K562 (cell line): Measurements from ENCODE around the gene DGKE. TPM values are rescaled to one million over a fixed set of nuclear protein-coding genes. Genes with fewer than 3 reads are reported as not detected.
A peak's percentile ranks its signal among the peaks of the same experiment; 100 is the strongest.

Experiments
- ARID1B ChIP-seq: fragments of 450-650 bp; IDR thresholded peaks from 2 replicates; pipeline ENCODE4 v1.6.1; 2016; ENCODE audit warnings: antibody characterized with exemption, mild to moderate bottlenecking, inconsistent platforms
- DPF2 ChIP-seq: fragments of 450-650 bp; IDR thresholded peaks from 2 replicates; pipeline ENCODE4 v1.6.1; 2016
- EZH2 ChIP-seq: IDR thresholded peaks from 2 replicates; pipeline ENCODE4 v1.6.1; 2012; ENCODE audit warnings: low read depth, mild to moderate bottlenecking, inconsistent platforms, low read length, borderline replicate concordance
- FIP1L1 ChIP-seq: fragments of 200-400 bp; formaldehyde crosslinking; IDR thresholded peaks from 2 replicates; pipeline ENCODE4 v1.6.1; 2018; ENCODE audit warnings: mild to moderate bottlenecking, low read depth, low read length; ENCODE audit not compliant: poor library complexity, severe bottlenecking
- GATAD2B ChIP-seq: fragments of 450-650 bp; IDR thresholded peaks from 2 replicates; pipeline ENCODE4 v1.6.1; 2017; ENCODE audit warnings: mild to moderate bottlenecking, borderline replicate concordance
- KDM5B ChIP-seq: fragments of 200-600 bp; sonication (generic); IDR thresholded peaks from 2 replicates; pipeline ENCODE4 v1.6.1; 2012; ENCODE audit warnings: low read depth, mild to moderate bottlenecking, moderate library complexity, low read length, control low read depth, inconsistent platforms; ENCODE audit not compliant: insufficient replicate concordance
- NFE2 ChIP-seq: IDR thresholded peaks from 2 replicates; pipeline ENCODE4 v1.6.1; 2014; ENCODE audit warnings: antibody characterized with exemption, low read depth
- NR2C2 ChIP-seq, 2 experiments: fragments of 200-800 bp in 1 of 2; sonication (Bioruptor generic) in 1 of 2; sonication (generic) in 1 of 2; formaldehyde crosslinking in 1 of 2; IDR thresholded peaks; 2 replicates each; pipeline versions ENCODE4 v1.6.1 to v1.8.0; 2016 to 2022; ENCODE audit warnings: mild to moderate bottlenecking in 1 of 2, missing compliant biosample characterization in 1 of 2, missing genetic modification characterization in 1 of 2, missing genetic modification reagents in 1 of 2
- RHOXF2B ChIP-seq: fragments of 250-450 bp; sonication (Bioruptor Pico); conservative IDR thresholded peaks from 2 replicates; pipeline ENCODE4 v1.5.1; 2021
- USF1 ChIP-seq: sonication (generic); formaldehyde crosslinking; IDR thresholded peaks from 2 replicates; pipeline ENCODE4 v1.9.0; 2022; ENCODE audit warnings: mild to moderate bottlenecking, missing genetic modification reagents
- ZBTB12 ChIP-seq: fragments of 250-450 bp; sonication (Bioruptor Pico); IDR thresholded peaks from 2 replicates; pipeline ENCODE4 v1.4.0; 2020
- ZNF395 ChIP-seq: fragments of 200-800 bp; sonication (Bioruptor generic); IDR thresholded peaks from 2 replicates; pipeline ENCODE4 v1.6.1; 2017; ENCODE audit warnings: missing genetic modification characterization, missing compliant biosample characterization
- ZNF592 ChIP-seq: fragments of 450-650 bp; IDR thresholded peaks from 2 replicates; pipeline ENCODE4 v1.6.1; 2017; ENCODE audit warnings: antibody characterized with exemption, mild to moderate bottlenecking
- polyA plus RNA-seq, 8 experiments: library from polyadenylated mRNA; depleted of rRNA in 4 of 8; stranded (reverse) in 5 of 8; unstranded in 3 of 8; fragments of >200 nt; fragmentation: Nextera tagmentation in 2 of 8; fragmentation: Illumina TruSeq in 1 of 8; extraction: Ambion mirVana in 2 of 8; extraction: Trizol in 1 of 8; gene quantifications; 2 replicates each; pipeline versions ENCODE4 v1.2.1 to v1.2.3, GENCODE V29; 2011 to 2014; ENCODE audit warnings: inconsistent platforms in 1 of 8, missing spikeins in 1 of 8
- total RNA-seq, 7 experiments: library from RNA; depleted of rRNA in 6 of 7; stranded (reverse); fragments of >200 nt in 6 of 7; fragmentation: Illumina TruSeq in 2 of 7; extraction: Trizol in 2 of 7; gene quantifications; 2 replicates each; pipeline versions ENCODE4 v1.2.1 to v1.2.3, GENCODE V29; 2011 to 2021; ENCODE audit warnings: low replicate concordance in 1 of 7

Gene DGKE
- total and polyA plus RNA-seq, 9 of the 15 experiments (the other 6 are each of a cell fraction or from before 2014, with no cell fraction given) = 1.3 to 9.9 (median 5.9) TPM

- TF ChIP-seq ZBTB12 (CRISPR knock-in tag) (no peak), NFE2 (peak; percentile 58; the same call in 1 of the 2 replicates), DPF2 (0 out of 2 replicates have a peak, but pooled peaks have one; percentile 43), ZNF395 (CRISPR knock-in tag) (no peak), ARID1B (no peak; the same call in 1 of the 2 replicates), FIP1L1 (no peak), RHOXF2B (CRISPR knock-in tag) (no peak), EZH2 (no peak), ZNF592 (peak; percentile 79), GATAD2B (no peak), NR2C2 (CRISPR knock-in tag; IDR thresholded peaks at IDR 0.05) (no peak), NR2C2 (tag; IDR thresholded peaks at IDR 0.05) (no peak), KDM5B (no peak), USF1 (CRISPR knock-in tag) (no peak)
Measured at GRCh38 chr17:56918916-56919315, 85.0 kb downstream of the DGKE start (continued).
